ENCODE data around the gene HMCN1. TPM values are rescaled to one million over a fixed set of nuclear protein-coding genes. Genes with fewer than 3 reads are reported as not detected.

HMCN1 gene
- total RNA-seq, 4 donors from 2014 or later, result 9.2 to 15.1 (median 13.8) TPM

- TF ChIP-seq CTCF (IDR thresholded peaks at IDR 0.05; ENCODE audit: low read depth), result no peak
These were observed 69.0 kb downstream of the HMCN1 start for GRCh38 chr1:185803241-185803640.

DNA sequence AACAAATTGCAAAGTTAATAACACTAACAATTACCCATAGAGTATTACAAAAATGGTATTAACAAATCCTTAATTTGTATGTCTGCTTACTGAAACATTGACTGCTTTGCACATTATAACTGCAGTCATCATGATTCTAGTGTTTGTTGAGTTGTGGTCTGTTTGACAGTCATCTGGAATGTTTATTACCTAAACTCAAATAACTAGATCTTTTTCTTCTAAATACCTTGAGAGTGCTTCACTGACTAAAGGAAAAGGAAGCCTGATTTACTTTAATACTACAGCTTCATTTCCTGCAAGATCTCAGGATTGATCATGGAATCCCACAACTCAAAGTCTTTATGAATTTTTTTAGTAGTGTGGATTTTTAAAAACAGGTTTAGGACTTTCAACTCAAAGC lies 70.0 kb downstream of the HMCN1 start:
- TF ChIP-seq CTCF (IDR thresholded peaks at IDR 0.05; ENCODE audit: low read depth), result no peak

DNA sequence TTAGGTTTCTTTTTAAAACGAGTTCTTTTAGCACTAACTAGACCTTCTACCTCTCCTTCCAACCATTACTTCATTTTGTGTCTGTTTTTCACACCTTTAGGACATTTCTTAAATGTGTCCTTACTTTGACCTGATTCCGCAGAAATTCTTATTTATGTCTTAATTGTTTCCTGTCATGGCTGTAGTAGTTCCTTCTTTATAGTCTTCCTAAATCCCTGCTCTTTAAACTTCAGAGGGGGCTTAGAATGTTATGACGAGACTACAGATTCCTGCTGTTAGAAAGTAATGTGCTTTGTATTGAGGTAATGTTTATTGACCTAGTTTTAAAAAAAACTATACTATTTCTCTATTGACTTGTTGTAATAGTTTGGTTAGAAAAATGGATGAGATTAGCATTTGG lies 70.4 kb downstream of the HMCN1 start:
- no peak for TF ChIP-seq CTCF (IDR thresholded peaks at IDR 0.05; ENCODE audit: low read depth)

- no peak for TF ChIP-seq CTCF (IDR thresholded peaks at IDR 0.05; ENCODE audit: low read depth)
These were observed 73.1 kb downstream of the HMCN1 start for GRCh38 chr1:185807275-185807674.

DNA sequence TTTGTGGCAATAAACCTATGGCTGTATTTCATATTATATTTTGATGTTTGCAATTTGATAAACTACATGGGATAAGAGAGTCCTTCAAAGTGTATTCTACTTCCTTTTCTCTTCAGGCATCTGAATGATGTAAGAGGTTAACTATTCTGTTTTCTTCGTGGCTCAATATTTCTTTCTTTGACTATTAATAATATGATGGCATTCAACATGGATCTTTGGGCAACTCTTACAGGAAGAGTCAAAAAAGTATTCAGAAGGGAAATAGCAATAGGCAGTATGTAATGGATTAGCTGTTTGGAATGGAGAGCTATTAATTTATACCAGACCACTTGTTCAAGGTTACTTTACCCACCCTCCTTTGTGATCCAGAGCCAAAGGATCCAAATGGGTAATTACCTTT lies 74.4 kb downstream of the HMCN1 start:
- TF ChIP-seq CTCF (IDR thresholded peaks at IDR 0.05; ENCODE audit: low read depth), result no peak

GRCh38 chr1:185811073-185811709 lies 77.0 kb downstream of the HMCN1 start:
- TF ChIP-seq CTCF (IDR thresholded peaks at IDR 0.05; ENCODE audit: low read depth), result no peak

- TF ChIP-seq CTCF (IDR thresholded peaks at IDR 0.05; ENCODE audit: low read depth), result no peak
These were observed 78.7 kb downstream of the HMCN1 start for GRCh38 chr1:185812934-185813333.
